HG03432 (cell line): ENCODE data around the gene VPS13D.

Experiments used
- ATAC-seq: cut with Tn5 transposase; IDR thresholded peaks from one replicate; pipeline ENCODE4 v1.9.1; 2021; ENCODE audit warnings: mild to moderate bottlenecking, moderate library complexity; ENCODE audit not compliant: unreplicated experiment

Gene VPS13D

GRCh38 chr1:12480748-12481362, 251.0 kb downstream of the VPS13D start:
- ATAC-seq = no peak

DNA sequence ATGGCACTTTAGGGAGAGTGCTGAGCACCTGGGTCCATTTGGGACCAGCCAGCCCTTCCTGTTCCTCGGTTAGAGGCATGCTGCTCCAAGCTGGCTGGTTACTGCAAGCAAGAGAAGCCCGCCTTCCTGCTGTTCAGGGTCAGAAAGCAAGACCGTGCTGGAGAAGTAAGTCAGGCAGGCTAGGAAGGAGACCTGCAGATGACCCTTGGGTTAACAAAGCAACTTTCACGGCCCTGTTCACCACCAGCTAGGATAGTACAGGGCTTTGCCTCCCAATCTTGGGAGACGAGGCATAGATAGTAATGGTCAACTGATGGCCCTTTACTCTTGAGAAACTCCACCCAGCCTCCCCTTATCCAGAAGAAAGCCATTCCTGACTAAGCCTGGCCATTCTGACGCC, 252.1 kb downstream of the VPS13D start:
- no peak for ATAC-seq

- ATAC-seq = no peak
Observed at GRCh38 chr1:12482988-12483387, 253.2 kb downstream of the VPS13D start.

DNA sequence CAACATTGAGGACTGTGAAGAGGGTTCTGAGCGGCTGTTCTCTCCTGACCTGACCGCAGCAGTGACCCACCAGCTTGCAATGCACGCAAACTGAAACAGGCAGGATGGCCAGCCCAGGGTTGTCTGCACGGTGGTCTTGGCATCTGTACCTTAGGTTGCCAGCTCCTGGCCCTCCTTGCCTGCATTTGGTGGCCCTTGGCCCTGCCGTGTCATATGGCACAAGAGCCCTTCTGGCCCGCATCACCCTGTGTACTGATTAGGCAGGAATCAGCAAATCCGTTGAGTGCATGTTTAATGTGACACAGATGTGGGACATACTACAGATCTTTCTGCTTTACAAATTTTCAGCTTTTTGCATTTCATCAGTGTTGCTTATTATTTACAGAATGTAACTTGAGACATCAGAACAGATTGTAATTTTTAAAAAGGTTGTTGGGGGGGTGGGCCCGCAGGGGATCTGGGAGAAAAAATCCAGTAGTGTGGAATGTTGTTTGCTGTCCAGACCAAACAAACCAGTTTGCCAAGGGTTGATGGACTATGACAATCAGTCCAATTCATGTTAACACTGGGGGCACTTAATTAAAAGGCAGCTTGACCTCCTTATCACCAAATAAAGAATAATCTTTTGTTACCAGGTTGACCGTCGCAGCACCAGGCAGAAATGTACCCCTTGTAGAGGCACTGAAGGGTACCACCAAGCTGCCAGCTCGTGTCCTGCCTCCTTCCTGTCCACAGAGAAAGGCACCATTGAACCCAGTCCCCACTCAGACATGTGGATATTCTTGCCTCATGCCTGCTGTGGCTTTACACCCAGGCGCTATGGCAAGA, 255.6 kb downstream of the VPS13D start:
- ATAC-seq = no peak

DNA sequence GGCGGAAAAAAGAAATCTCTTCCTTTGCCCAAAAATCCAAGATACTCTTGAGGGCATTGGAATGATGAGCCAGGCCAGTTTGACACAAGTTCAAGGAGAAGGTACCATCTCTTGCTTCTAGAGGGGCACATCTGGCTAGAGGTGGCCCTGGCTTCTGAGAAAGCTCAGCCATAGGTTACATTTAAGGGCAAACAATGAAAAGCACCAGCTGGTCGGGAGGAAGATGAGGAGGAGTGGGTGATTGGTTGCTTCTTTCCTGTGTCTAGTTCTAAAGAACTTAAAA, 256.2 kb downstream of the VPS13D start:
- ATAC-seq = no peak

GRCh38 chr1:12486401-12487005, 256.7 kb downstream of the VPS13D start:
- no peak for ATAC-seq

GRCh38 chr1:12487520-12487919, 257.7 kb downstream of the VPS13D start:
- no peak for ATAC-seq

- ATAC-seq = no peak
Observed at GRCh38 chr1:12488666-12489354, 259.0 kb downstream of the VPS13D start.

DNA sequence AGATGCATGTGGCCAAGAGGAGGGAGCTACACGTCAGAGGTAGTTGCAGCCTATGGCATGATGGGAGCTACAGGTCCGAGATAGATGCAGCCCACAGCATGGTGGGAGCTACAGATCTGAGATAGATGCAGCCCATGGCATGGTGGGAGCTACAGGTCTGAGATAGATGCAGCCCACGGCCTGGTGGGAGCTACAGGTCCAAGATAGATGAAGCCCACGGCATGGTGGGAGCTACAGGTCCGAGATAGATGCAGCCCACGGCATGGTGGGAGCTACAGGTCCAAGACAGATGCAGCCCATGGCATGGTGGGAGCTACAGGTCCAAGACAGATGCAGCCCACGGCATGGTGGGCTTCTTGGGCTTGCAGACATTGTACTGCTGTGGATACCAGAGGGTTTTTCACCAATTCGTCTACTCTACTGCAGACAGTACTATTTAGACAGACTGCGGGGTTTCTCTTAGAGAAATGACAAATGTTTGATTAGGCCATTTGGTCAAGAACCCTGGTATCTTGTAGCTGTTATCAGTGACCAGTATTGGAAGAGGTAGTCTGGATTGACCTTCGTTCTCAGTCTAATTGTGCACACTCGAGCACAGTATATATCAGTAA, 260.8 kb downstream of the VPS13D start:
- no peak for ATAC-seq

GRCh38 chr1:12491656-12492055, 261.8 kb downstream of the VPS13D start:
- no peak for ATAC-seq

DNA sequence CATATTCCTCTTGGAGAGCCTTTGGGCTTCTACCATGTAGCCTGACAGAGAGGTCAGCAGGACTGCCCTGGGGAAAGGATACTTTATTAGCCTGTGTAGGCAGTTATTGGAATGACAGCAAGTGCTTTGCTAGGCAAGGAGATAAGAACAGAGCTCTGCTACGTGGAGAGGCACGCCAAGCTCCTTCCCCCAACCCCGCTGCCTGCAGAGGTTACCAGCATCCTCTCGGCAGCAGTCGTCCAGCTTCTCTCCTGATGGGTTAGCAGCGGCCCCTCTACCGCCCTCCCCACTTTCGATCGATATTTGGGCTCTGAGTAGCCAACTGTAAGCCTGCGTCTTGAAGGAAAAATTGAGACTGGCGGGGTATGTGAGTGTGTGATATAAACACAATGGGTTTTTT, 265.9 kb downstream of the VPS13D start:
- no peak for ATAC-seq

GRCh38 chr1:12496154-12496961, 266.5 kb downstream of the VPS13D start:
- no peak for ATAC-seq

- no peak for ATAC-seq
Observed at GRCh38 chr1:12499539-12500240, 269.9 kb downstream of the VPS13D start.

DNA sequence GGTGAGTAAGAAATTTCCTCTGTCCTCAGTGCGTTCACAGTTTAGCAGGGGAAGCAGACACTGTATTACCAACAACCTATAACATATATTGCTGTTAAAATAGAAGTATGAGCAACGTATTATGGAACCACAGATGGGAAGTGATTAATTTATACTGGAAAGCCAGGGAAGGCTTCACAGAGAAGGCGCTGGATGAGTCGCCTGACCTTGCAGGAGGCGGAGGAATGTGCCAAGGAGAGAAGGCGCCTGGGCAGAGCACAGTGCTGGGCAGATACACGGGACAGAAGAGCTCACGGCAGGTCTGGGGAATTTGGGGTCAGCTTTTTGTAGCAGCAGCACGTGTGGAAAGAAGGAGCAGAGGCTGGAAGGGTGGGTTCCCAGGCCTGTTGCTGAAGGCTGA, 271.8 kb downstream of the VPS13D start:
- no peak for ATAC-seq

- ATAC-seq = no peak
Observed at GRCh38 chr1:12502336-12503109, 272.7 kb downstream of the VPS13D start.

- no peak for ATAC-seq
Observed at GRCh38 chr1:12503709-12504108, 273.9 kb downstream of the VPS13D start.

DNA sequence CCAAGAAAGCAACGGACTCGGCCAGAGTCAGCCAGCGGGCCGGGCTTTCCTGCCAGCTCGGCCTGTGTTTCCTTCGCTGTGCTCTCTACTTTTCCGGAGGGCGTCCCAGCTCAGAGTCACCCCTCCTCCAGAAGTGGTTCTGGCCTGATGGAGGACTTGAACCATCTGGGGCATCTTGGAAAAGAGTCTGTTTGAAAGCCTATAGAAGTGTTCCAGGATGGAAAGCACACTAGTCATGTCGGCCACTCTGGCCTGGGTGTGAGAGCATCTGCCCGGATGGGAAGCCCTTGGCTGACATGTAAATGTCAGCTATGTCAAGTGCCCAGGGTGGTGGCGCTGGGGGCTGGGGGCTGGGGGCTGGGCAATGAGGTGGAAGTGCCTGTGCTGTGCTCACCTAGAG, 274.8 kb downstream of the VPS13D start:
- no peak for ATAC-seq

DNA sequence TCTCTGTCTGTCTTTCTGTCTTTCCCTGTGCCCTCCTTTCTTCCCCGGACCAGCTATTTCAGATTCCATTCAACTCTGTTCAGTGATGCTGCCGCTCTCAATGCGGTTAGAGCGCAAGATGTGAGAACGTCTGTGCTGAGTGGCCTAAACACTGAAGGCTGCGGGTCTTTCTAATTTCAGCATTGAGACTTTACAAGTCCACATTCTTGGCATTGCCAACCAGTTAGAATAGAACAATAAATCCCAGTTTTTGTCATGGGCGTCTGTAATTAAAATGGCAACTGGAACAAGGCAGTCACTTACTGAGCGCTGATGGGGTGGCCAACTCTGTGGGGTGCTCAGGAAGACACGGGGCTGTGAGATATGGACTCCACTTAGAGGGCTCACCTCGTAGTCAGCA, 275.4 kb downstream of the VPS13D start:
- ATAC-seq = no peak

DNA sequence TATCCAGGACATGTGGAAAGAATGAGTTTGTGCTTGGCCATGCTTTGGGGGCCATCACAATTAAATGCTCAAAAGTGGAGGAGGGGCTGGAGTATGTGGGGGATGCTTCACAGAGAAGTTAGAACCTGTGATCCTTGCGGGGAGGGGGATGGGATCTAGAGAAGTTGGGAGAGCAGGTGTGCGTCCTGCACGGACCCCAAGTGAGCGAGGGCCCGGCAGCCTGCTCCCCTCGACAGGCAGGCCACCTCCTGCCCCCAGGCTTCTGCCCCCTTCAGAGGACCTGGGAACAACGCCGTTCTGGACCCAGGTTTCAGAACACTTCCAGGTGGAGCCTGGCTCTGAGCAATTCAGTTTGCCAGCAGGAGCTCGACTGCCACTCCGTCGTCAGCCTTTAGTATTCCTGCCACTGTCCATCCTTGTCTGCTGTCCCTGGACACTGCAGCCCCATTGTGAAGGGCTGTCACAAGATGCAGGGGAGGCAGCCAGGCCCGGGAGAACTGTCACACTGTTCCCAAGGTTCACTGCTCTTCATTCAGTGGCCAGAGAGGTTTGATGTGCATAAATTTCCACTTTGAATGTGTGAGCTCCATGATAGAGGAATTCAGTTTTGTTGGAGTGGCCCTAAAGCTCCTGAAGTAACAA, 275.9 kb downstream of the VPS13D start:
- no peak for ATAC-seq
